ENCODE measurements around the gene RHD. TPM values are rescaled to one million over a fixed set of nuclear protein-coding genes. Genes with fewer than 3 reads are reported as not detected.
"Not testable (repeated sequence)": the region's sequence is repeated elsewhere in the genome, so short reads cannot be mapped to it uniquely, and the experiment has no call there.

RHD gene
- 1.2 and 2.2 TPM in 2 replicates for total RNA-seq (2014; rRNA removed; shearing (Covaris generic))
- polyA plus RNA-seq (2015; cell fraction: cytosol; rRNA removed), result 1.5 and 2.1 TPM in 2 replicates
- 0.90 and 3.3 TPM in 2 replicates for polyA plus RNA-seq (2015; cell fraction: nucleus; rRNA removed)

DNA sequence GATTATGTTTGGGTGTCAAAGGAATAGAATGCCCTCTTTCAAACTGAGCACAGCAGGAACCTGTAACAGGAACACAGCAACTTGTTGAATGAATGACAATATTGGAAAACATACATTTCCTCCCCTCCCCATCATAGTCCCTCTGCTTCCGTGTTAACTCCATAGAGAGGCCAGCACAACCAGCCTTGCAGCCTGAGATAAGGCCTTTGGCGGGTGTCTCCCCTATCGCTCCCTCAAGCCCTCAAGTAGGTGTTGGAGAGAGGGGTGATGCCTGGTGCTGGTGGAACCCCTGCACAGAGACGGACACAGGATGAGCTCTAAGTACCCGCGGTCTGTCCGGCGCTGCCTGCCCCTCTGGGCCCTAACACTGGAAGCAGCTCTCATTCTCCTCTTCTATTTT, at the start of gene RHD:
TSS of gene RHD (plus strand) at position 272 of the 400 bp plus-strand sequence. CDS start at position 311, 39 bp downstream.
- in situ Hi-C loops (cut with HindIII; ENCODE audit: low pct_unique_long_range_greater_than_20kb, low sequenced_read_pairs); DNase-seq (ENCODE audit: low read depth, low spot score): not testable (repeated sequence)

DNA sequence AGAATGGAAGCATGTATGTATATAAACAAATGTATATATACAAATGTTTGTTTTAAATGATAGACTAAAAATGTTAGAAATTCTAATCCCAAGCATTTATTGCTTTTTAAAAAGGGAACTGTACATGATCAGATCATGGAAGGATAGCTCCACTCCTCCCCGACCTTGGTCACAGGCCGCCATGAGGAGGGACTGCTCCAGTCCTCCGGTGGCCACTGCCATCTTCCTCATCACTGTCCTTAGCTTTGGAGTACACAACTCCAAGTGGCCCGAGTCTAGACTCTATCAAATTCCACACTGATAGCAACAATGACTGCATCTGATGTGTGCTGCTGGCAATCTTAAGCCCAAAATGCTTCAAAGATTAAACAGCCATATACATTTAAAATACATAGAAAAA, 49.7 kb upstream of the RHD start:
- DNase-seq (ENCODE audit: low read depth, low spot score), result no peak
- in situ Hi-C loops (cut with HindIII; ENCODE audit: low pct_unique_long_range_greater_than_20kb, low sequenced_read_pairs), result no loop called here

DNA sequence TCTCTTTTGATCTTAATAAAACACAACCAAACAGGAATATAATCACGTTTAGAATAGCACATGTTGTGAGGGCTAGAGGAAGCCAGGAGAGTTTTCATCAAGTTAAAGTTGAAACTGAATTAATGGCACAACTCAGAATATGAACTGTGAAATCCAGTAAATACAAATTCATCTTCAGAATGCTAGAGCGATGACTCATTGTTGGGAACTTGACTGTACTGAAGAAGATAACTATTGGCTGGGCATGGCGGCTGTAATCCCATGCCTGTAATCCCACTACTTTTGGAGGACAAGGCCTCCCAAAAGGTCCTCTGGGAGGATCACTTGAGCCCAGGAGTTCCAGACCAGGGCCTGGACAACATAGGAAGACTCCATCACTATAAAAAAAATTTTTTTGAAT, 48.8 kb upstream of the RHD start:
- in situ Hi-C loops (cut with HindIII; ENCODE audit: low pct_unique_long_range_greater_than_20kb, low sequenced_read_pairs), result no loop called here
- DNase-seq (ENCODE audit: low read depth, low spot score), result no peak

DNA sequence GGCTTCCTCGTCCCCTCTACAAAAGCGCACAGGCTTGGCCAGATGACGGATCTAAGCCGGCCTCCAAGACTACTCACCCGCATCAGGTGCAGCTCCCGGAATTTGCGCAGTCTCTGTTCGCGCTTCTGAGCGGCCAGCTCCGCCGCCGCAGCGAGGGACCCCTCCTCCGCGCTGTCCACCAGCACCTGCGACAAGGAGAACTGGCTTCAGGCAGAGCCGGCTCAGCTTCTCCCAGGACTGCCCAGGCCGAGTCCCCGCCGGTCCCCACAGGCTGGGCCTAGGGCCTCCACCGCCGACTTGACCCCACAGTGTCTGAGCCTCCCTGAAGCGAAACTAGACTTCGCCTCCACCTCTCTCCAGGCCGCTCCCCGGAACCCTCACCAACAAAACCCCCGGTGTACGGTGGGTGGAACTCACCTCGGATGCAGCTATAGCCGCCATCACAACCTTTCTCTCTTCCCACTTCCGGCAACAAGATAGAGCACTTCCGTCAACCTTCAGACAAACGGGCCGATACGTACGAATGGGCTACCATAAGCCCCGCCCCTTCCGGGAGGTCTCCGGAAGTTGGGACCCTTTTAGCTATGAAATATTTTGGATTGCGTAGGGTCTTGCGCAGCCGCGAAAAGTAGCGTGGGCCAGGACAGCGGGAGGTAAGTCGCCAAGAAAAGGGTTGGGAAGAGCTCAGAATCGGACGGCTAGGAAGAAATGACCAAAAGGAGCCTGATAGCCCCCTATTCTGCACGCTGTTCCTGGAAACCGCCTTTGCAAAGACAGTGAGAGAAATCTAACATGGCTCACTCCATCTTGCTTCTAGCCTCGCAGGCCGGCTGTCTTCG, 40.1 kb upstream of the RHD start, which contains the start of gene SYF2:
TSS of gene SYF2 (minus strand) at position 476 of the 839 bp plus-strand sequence. CDS start at position 441, 35 bp downstream.
- in situ Hi-C loops (cut with HindIII; ENCODE audit: low pct_unique_long_range_greater_than_20kb, low sequenced_read_pairs), result no loop called here
- peak; percentile 95 for DNase-seq (ENCODE audit: low read depth, low spot score)

DNA sequence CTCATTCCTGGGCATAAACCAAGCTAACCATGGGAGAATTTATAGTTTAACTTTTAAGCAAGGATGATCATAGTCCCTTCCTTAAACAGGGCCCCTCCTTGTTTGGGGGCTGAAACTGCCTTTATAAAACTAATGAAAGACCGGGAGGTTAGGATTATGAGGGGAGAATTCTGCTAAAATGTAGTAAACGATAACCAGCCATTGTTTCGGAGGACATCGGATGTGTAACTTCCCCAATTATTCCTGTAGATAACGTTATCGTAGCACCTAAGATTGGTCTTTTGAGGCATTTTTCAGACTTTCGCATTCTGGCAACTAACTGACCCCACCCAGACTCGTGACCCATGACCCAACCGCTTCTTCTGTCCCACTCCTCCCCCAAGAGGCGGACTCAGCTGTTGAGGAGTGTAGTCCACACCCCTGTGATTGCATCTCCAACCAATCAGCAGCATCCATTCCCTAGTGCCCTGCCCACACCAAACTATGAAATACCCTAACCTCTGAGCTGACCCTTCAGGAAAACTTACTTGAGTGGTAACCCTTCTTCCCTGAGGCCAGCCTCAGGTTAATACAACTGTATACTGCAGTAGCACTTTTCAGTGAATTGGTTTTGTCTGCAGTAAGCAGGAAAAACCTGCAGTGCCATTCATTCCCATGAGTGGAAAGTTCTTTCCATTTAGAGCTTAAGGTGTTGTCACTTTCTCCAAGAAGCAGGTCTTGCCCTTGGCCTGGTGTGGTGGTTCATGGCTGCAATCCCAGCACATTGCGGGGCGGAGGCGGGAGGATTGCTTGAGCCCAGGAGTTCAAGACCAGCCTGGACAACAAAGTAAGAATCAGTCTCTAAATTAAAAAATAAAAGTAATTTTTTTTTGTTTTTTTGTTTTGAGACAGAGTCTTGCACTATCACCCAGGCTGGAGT, 39.2 kb upstream of the RHD start:
- in situ Hi-C loops (cut with HindIII; ENCODE audit: low pct_unique_long_range_greater_than_20kb, low sequenced_read_pairs), result no loop called here
- peak; percentile 95 for DNase-seq (ENCODE audit: low read depth, low spot score)

DNA sequence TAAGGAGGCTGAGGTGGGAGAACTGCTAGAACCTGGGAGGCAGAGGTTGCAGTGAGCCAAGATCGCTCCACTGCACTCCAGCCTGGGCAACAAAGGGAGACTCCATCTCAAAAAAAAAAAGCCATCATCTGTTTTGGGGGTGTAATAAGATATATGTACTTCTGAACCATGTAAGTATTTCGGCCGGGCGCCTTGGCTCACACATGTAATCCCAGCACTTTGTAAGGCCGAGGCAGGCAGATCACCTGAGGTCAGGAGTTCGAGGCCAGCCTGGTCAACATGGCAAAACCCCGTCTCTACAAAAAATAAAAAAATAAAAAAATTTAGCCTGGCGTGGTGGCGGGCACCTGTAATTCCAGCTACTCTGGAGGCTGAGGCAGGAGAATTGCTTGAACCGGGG, 36.9 kb upstream of the RHD start:
- in situ Hi-C loops (cut with HindIII; ENCODE audit: low pct_unique_long_range_greater_than_20kb, low sequenced_read_pairs), result not testable (repeated sequence)

DNA sequence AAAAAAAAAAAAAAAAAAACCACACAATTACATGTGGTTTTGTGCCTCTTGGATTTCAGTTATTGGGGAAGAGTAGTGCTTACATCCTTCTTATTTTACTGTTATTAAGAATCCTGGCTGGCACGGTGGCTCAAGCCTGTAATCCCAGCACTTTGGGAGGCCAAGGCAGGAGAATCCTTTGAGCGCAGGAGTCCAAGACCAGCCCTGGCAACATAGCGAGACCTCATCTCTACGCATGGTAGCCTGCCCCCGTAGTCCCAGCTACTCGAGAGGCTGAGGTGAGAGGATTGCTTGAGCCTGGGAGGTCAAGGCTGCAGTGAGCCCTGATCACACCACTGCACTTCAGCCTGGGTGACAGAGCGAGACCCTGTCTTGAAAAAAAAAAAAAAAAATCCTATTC, 36.0 kb upstream of the RHD start:
- in situ Hi-C loops (cut with HindIII; ENCODE audit: low pct_unique_long_range_greater_than_20kb, low sequenced_read_pairs); DNase-seq (ENCODE audit: low read depth, low spot score): not testable (repeated sequence)

More for the DNA sequence above, 36.9 kb upstream of the RHD start:
- not testable (repeated sequence) for DNase-seq (ENCODE audit: low read depth, low spot score)

DNA sequence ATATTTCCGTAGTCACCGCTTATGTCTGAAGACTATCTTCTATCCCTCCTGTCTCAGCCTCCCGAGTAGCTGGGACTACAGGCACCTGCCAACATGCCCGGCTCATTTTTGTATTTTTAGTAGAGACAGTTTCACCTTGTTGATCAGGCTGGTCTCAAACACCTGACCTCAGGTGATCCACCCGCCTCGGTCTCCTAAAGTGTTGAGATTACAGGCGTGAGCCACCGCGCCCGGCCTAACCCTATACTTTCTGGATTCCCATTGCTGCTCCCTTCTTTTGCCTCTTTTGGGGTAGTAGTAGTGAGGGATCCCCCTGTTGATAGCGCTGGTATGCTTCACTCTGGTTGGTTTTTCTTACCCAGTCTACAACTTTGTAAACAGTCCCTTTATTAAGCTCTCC, 34.3 kb upstream of the RHD start:
- no peak for DNase-seq (ENCODE audit: low read depth, low spot score)
- in situ Hi-C loops (cut with HindIII; ENCODE audit: low pct_unique_long_range_greater_than_20kb, low sequenced_read_pairs), result no loop called here

DNA sequence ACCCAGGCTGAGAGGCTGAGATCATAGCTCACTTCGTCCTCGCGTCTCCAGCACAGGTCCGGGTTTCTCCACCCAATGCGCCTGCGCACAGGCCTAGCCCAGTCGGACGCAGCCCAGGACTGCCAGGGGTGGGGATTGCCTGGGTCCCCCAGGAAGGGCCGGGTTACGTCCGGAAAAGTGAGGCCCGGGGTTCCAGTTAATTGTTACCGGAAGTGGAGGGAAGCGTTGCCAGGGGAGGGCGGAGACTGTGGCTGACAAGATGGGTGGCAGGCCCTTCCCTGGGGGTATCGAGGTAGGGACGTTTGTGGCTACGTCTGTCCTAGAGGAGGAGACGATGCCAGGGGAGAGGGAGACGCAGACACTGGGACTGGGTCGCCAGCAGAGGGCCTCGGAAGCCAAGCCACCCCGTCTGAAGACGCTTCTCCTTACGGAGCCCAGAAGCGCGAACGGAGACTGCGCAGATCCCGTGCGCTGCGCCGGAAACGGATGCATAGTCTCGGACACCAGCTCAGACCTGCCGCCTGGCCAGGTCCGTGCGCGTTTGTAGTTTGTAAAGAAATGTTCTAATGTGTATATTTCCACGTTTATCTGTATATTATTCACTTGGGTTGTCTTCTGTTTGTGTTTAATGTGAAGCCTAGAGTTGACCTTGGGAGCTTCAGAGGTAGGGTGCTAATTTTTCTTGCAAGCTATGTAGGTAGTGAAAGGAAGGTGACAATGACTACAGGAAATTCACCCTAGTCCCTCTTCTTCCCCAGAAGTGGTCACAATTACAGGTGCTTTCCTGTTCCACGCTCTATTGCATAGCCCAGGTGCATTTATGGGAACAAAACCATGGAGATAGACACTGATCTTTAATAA, 32.4 kb upstream of the RHD start:
- in situ Hi-C loops (cut with HindIII; ENCODE audit: low pct_unique_long_range_greater_than_20kb, low sequenced_read_pairs), result no loop called here
- peak; percentile 88 for DNase-seq (ENCODE audit: low read depth, low spot score)

DNA sequence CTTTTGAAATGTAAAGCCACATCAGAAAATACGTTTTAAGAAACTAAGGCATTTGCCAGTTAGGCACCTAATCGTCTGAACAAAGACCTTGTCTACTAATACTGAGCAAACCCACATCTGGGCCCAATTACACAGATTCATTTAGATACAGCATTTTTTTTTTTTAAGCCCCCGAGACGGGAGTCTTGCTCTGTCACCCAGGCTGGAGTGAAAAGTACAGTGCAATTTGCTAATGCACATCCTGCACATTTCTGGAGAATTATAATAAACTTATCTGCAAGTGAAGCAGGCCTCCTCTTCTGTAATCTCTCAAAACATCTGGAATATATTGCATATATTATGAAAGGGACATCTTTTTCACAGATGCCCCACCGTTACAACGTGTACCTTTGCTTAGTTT, 28.4 kb upstream of the RHD start:
- DNase-seq (ENCODE audit: low read depth, low spot score), result no peak
- in situ Hi-C loops (cut with HindIII; ENCODE audit: low pct_unique_long_range_greater_than_20kb, low sequenced_read_pairs), result no loop called here

DNA sequence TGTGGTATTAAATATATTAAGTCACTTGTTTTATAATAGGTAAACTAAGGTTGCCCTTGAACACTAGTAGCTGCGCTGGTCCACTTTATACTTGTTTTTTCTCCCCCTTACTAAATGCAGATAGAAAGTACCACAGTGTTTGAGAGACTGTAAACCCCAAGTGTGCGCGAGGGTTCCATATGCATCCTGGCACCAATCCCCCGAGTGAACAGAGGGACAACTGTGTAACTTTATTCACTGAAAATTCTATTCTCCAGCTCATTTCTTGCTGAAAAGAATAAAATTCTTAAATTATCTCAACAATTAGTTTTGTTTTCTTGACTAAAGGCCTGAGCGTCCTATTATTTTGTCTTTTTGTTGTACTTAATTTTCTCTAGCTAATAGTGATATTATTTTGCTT, 26.9 kb upstream of the RHD start:
- DNase-seq (ENCODE audit: low read depth, low spot score), result no peak
- in situ Hi-C loops (cut with HindIII; ENCODE audit: low pct_unique_long_range_greater_than_20kb, low sequenced_read_pairs), result no loop called here

DNA sequence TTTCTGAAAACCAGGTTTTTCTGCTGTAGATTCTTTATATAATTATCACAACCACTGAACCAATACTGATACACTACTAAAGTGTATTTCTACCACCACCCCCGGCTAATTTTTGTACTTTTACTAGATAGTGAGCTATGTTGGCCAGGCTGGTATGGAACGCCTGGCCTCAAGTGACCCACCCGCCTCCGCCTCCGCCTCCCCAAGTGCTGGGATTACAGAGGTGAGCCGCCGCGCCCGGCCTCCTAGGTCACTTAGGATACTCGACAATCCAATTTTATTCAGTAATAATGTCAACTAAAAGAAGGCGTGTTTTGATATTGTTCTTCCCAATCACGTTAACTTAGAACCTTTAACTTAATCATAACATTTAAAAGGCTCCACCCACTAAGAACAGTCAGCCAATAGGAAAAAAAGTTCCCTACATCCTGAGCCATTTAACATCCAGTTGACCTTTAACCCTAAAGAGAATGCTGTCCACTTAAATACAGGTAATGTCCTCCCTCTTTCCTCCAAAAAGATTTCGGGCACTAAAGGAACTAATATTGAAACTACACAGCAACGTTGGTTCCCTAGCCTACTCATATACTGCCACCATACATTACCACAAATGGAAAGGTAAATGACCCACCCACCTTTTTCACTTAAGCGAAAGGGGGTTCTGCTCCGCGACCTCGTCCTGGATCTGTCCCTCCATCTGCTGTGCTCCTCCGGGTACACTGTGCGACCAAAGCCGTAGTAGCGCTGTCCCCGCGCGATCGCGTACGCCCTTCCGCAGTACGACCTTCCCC, 26.3 kb upstream of the RHD start:
- in situ Hi-C loops (cut with HindIII; ENCODE audit: low pct_unique_long_range_greater_than_20kb, low sequenced_read_pairs), result no loop called here
- DNase-seq (ENCODE audit: low read depth, low spot score), result peak; percentile 40

DNA sequence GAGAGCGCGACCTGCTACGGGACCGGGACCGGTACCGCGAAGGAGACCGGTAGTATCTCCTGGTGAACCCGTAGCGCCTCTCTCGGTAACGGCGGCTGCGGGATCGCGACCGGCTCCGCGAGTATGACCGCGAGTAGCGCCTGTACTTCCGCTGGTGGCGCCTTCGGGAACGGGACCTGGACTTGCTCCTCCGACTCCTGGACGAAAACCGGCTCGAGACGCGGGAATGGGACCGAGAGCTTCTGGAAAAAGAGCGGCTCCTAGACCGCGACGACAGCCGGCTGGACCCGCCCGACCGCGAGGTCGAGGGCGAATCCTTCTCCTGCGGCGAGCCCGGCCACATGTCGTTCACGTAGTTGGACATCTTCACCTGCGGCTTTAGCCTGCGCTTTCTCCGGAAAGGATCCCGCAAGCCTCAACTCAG, 25.7 kb upstream of the RHD start:
- no peak for DNase-seq (ENCODE audit: low read depth, low spot score)
- in situ Hi-C loops (cut with HindIII; ENCODE audit: low pct_unique_long_range_greater_than_20kb, low sequenced_read_pairs), result no loop called here

DNA sequence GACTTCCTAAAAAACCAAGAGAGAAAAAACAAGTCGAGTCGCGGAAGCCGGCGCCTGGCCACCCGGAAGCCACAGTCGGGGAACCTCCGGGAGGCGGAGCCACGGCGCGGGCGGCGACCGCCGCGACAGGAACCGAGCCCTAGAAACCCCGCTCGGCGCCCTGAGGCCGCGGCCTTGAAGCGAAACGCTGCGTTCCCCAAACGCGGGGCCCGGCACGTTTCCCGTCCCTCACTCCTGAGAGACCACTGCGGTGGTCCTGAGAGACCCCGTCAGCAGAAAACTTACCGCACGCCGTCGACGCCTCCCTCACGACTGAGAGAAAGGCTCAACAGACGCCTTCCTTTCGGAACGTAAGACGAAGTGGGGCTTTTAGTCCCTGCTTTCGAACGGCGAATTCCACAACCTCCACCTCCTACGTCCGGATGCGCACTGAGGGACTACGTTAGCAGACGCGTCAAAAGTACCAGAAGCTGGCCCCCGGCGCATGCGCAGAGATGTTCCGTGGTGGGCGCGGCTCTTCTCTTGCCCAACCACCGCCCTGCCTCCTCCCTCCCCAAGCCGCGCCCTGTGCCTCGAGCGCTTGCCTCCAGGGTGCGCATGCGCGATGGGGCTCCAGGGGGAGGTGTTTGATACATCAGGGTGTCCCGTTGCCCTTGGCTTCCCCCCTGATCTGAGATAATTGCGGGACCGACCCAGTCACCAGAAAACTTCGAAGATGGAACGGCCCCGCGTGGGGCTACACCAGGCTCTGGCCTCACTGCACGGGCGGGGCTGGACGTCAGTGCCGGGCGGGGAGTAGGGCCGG, 25.1 kb upstream of the RHD start, which contains the start of gene RSRP1:
TSS of gene RSRP1 (minus strand) at position 431 of the 805 bp plus-strand sequence. CDS start 491 bp downstream, outside the sequence.
- DNase-seq (ENCODE audit: low read depth, low spot score), result peak; percentile 95
- in situ Hi-C loops (cut with HindIII; ENCODE audit: low pct_unique_long_range_greater_than_20kb, low sequenced_read_pairs), result no loop called here

DNA sequence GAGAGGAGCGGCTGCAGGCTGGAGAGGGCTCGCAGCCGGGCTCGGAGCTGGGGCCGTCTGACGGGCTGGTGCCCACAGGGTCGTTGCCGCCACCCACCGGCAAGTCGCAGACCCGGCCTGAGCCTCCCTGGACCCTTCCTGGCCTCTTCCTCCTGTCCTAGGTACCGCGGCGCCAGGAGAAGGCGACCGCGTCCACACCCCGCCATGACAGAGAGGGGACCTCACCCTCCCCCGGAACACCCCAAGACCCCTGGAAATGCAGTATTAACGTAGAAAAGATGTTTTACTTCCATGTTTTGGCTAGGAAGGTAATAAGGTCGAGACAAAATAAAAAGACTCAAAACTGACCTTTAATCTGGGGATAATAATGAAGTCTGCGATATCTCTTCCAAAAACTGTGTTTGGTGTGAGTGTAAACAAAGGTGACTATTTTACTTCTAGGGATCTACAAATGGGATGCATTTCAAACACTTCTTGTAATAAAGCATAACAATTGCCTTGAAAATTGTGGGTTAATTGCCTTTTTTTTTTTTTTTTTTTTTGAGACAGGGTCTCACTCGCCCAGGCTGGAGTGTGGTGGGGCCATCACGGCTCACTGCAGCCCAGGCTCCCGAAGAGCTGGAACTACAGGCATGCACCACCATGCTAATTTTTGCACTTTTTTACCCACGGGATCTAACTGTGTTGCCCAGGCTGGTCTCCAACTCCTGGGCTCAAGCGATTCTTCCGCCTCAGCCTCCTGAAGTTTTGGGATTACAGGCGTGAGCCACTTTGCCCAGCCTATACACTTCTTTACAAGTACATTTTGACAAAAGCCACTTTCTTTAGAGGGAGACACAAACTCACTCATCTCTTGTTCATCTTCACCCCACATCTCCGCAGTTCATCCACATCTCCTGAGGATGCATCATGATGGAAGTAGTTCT, 24.2 kb upstream of the RHD start:
- in situ Hi-C loops (cut with HindIII; ENCODE audit: low pct_unique_long_range_greater_than_20kb, low sequenced_read_pairs), result no loop called here
- DNase-seq (ENCODE audit: low read depth, low spot score), result no peak

Measured in SK-MEL-5 (cell line).